Activated CD4-positive, alpha-beta T cell treated with anti-CD3 and anti-CD28 coated beads, Interleukin-2, amount 50 U/mL, for 16 hours (primary cell): ENCODE measurements around the gene AMTN.
"Not testable (repeated sequence)": the region's sequence is repeated elsewhere in the genome, so short reads cannot be mapped to it uniquely, and the experiment has no call there.

Experiments used
- DNase-seq: peaks from one replicate; pipeline ENCODE4 v3.0.0-alpha.2; 2020

AMTN gene

GRCh38 chr4:70518269-70518668 is at the start of gene AMTN:
Gene AMTN (plus strand): TSS chr4:70518569. CDS start chr4:70518778, 209 bp downstream.
- no peak for DNase-seq

- no peak for DNase-seq
Measured at GRCh38 chr4:70471897-70472296, 46.5 kb upstream of the AMTN start, which contains the start of gene MUC7. Gene MUC7 (plus strand): TSS chr4:70472197. CDS start chr4:70474022, 1,825 bp downstream.

GRCh38 chr4:70473679-70474078 is 44.7 kb upstream of the AMTN start:
- no peak for DNase-seq

- no peak for DNase-seq
Measured at GRCh38 chr4:70488748-70489147, 29.6 kb upstream of the AMTN start.

- DNase-seq = no peak
Measured at GRCh38 chr4:70496231-70496630, 22.1 kb upstream of the AMTN start.

- DNase-seq = not testable (repeated sequence)
Measured at GRCh38 chr4:70501838-70502237, 16.5 kb upstream of the AMTN start.

- DNase-seq = no peak
Measured at GRCh38 chr4:70504733-70505132, 13.6 kb upstream of the AMTN start.

- DNase-seq = peak; percentile 34
Measured at GRCh38 chr4:70505151-70505748, 13.1 kb upstream of the AMTN start.

- no peak for DNase-seq
Measured at GRCh38 chr4:70508801-70509200, 9.6 kb upstream of the AMTN start.

GRCh38 chr4:70511365-70511764 is 7.0 kb upstream of the AMTN start:
- DNase-seq = no peak

- no peak for DNase-seq
Measured at GRCh38 chr4:70515367-70516250, 2.8 kb upstream of the AMTN start.

- no peak for DNase-seq
Measured at GRCh38 chr4:70518716-70519115, 347 bp downstream of the AMTN start.

GRCh38 chr4:70522626-70523025 is 4.3 kb downstream of the AMTN start:
- DNase-seq = no peak

- DNase-seq = no peak
Measured at GRCh38 chr4:70530997-70531396, 12.6 kb downstream of the AMTN start.

GRCh38 chr4:70531981-70532380 is 13.6 kb downstream of the AMTN start:
- no peak for DNase-seq

- DNase-seq = no peak
Measured at GRCh38 chr4:70533211-70533610, 14.8 kb downstream of the AMTN start.

- no peak for DNase-seq
Measured at GRCh38 chr4:70533791-70534190, 15.4 kb downstream of the AMTN start.

GRCh38 chr4:70534886-70535285 is 16.5 kb downstream of the AMTN start:
- DNase-seq = not testable (repeated sequence)

GRCh38 chr4:70538869-70539268 is 20.5 kb downstream of the AMTN start:
- DNase-seq = no peak

- DNase-seq = peak; percentile 6
Measured at GRCh38 chr4:70544279-70544868, 26.0 kb downstream of the AMTN start.

- no peak for DNase-seq
Measured at GRCh38 chr4:70556856-70557255, 38.5 kb downstream of the AMTN start.

- peak; percentile 42 for DNase-seq
Measured at GRCh38 chr4:70559211-70559830, 41.0 kb downstream of the AMTN start.

- no peak for DNase-seq
Measured at GRCh38 chr4:70559924-70560323, 41.6 kb downstream of the AMTN start.
